HepG2 (cell line): ENCODE measurements around the gene LSS. TPM values are rescaled to one million over a fixed set of nuclear protein-coding genes. Genes with fewer than 3 reads are reported as not detected.

ENCODE experiments used
- ATAC-seq: fragments of 200-7000 bp; cut with Tn5 transposase; 3 replicates; pipeline ENCODE4 v1.9.1; 2020; ENCODE audit warnings: mild to moderate bottlenecking, moderate library complexity
- BruUV-seq: library from RNA; stranded (reverse); fragments of 400-500 nt; replicated peaks from 2 replicates; lab custom pipeline; 2021; lab: Mats Ljungman, UMichigan
- CTCF ChIA-PET: fragments of 300-600 bp; formaldehyde crosslinking; extraction: SDS; loops from one replicate; lab custom pipeline; 2021; ENCODE audit warnings: low total read pairs, inconsistent platforms, low intra/inter-chr PET ratio; lab: Yijun Ruan, JAX
- POLR2A ChIA-PET: fragments of 350-600 bp; sonication (Branson Sonifier 250); formaldehyde crosslinking; loops from one replicate; lab custom pipeline; 2020; ENCODE audit warnings: antibody characterized with exemption, inconsistent platforms; lab: Yijun Ruan, JAX
- DNase-seq: peaks from one replicate; pipeline ENCODE4 v3.0.0-alpha.2; 2015; ENCODE audit warnings: low spot score
- FAIRE-seq: peaks from 3 replicates; lab custom pipeline; 2011; peaks lifted over from hg19 to GRCh38; lab: Jason Lieb, UNC
- H2AFZ ChIP-seq: one replicate; pipeline ENCODE4 v1.6.1; 2011; ENCODE audit warnings: low read length, inconsistent platforms
- H3K27ac ChIP-seq: fragments of 300-600 bp; 3 replicates; pipeline ENCODE4 v1.8.0; 2011; ENCODE audit warnings: mixed run types, mild to moderate bottlenecking, mixed read lengths, low read length, inconsistent platforms; ENCODE audit not compliant: insufficient read depth; ENCODE audit errors: extremely low read length
- H3K27me3 ChIP-seq, 2 experiments: fragments of 200-600 bp in 1 of 2; 2 replicates in 1 of 2; 3 replicates in 1 of 2; pipeline versions ENCODE4 v1.6.0 to v1.8.0; 2011; ENCODE audit warnings: low read length in 2 of 2, mild to moderate bottlenecking in 2 of 2, moderate library complexity in 2 of 2, inconsistent platforms in 1 of 2; ENCODE audit not compliant: insufficient read depth in 2 of 2, control insufficient read depth in 1 of 2
- H3K36me3 ChIP-seq, 2 experiments: fragments of 200-600 bp in 1 of 2; replicated peaks in 1 of 2; 2 replicates in 1 of 2; 3 replicates in 1 of 2; pipeline versions ENCODE4 v1.5.1 to v1.8.0; 2011; ENCODE audit warnings: low read length in 2 of 2, inconsistent platforms in 1 of 2; ENCODE audit not compliant: insufficient read depth in 2 of 2, control insufficient read depth in 1 of 2
- H3K4me1 ChIP-seq: 2 replicates; pipeline ENCODE4 v1.5.1; 2012; ENCODE audit warnings: low read length, inconsistent platforms; ENCODE audit not compliant: insufficient read depth
- H3K4me2 ChIP-seq: 2 replicates; pipeline ENCODE4 v1.6.0; 2011; ENCODE audit warnings: low read depth, low read length, inconsistent platforms
- H3K4me3 ChIP-seq, 3 experiments: fragments of 200-600 bp in 1 of 3; sonication (generic), shearing (Covaris generic) in 1 of 3; replicated peaks in 1 of 3; 2 replicates each; pipeline ENCODE4 v1.5.1; 2011 to 2016; ENCODE audit warnings: low read length in 3 of 3, inconsistent platforms in 2 of 3, low read depth in 2 of 3, mild to moderate bottlenecking in 2 of 3, control low read depth in 1 of 3, mixed read lengths in 1 of 3; ENCODE audit not compliant: insufficient read depth in 1 of 3
- H3K79me2 ChIP-seq: one replicate; pipeline ENCODE4 v1.6.1; 2011; ENCODE audit warnings: low read length, inconsistent platforms; ENCODE audit not compliant: insufficient read depth
- H3K9ac ChIP-seq: 2 replicates; pipeline ENCODE4 v1.6.0; 2011; ENCODE audit warnings: mild to moderate bottlenecking, low read depth, low read length, inconsistent platforms; ENCODE audit not compliant: insufficient read depth
- H3K9me3 ChIP-seq: 2 replicates; pipeline ENCODE4 v1.5.1; 2012; ENCODE audit warnings: mild to moderate bottlenecking, low read length
- H4K20me1 ChIP-seq: 2 replicates; pipeline ENCODE4 v1.6.0; 2011; ENCODE audit warnings: inconsistent platforms, mild to moderate bottlenecking, low read length, moderate library complexity; ENCODE audit not compliant: insufficient read depth
- ASH2L ChIP-seq: fragments of 300-600, 200-600 bp; sonication (generic); IDR thresholded peaks from 2 replicates; pipeline ENCODE4 v1.7.0; 2017; ENCODE audit warnings: low read depth, mild to moderate bottlenecking, moderate library complexity, mixed read lengths, low read length; ENCODE audit not compliant: insufficient read length
- GATA4 ChIP-seq: sonication (generic); IDR thresholded peaks from 2 replicates; pipeline ENCODE4 v1.6.1; 2016; ENCODE audit warnings: antibody characterized with exemption, low read depth, borderline replicate concordance
- HDAC1 ChIP-seq: sonication (generic); formaldehyde crosslinking; IDR thresholded peaks from 2 replicates; pipeline ENCODE4 v1.5.1; 2020; ENCODE audit warnings: mild to moderate bottlenecking, missing genetic modification reagents
- IKZF4 ChIP-seq: sonication (generic); formaldehyde crosslinking; IDR thresholded peaks from 2 replicates; pipeline ENCODE4 v1.5.1; 2020; ENCODE audit warnings: borderline replicate concordance, mild to moderate bottlenecking, low read depth, missing genetic modification reagents; ENCODE audit errors: not compliant biosample characterization
- NFYB ChIP-seq: sonication (generic); formaldehyde crosslinking; IDR thresholded peaks from 2 replicates; pipeline ENCODE4 v1.4.0; 2020; ENCODE audit warnings: missing genetic modification reagents
- NR2F6 ChIP-seq, 2 experiments: IDR thresholded peaks; 2 replicates each; pipeline ENCODE4 v1.6.1; 2016; ENCODE audit warnings: antibody characterized with exemption in 1 of 2, mild to moderate bottlenecking in 1 of 2
- ZBTB40 ChIP-seq, 2 experiments: fragments of 450-650 bp in 1 of 2; sonication (generic) in 1 of 2; formaldehyde crosslinking in 1 of 2; IDR thresholded peaks; 2 replicates each; pipeline versions ENCODE4 v1.6.1 to v1.8.0; 2016 to 2022; ENCODE audit warnings: antibody characterized with exemption in 1 of 2, mild to moderate bottlenecking in 1 of 2, missing genetic modification reagents in 1 of 2
- ZFP36 ChIP-seq: fragments of 150-350 bp; IDR thresholded peaks from 2 replicates; pipeline ENCODE4 v1.6.1; 2018; ENCODE audit warnings: borderline replicate concordance, low read length, low read depth; ENCODE audit not compliant: partially characterized antibody
- ZNF280B ChIP-seq: sonication (generic); formaldehyde crosslinking; IDR thresholded peaks from 2 replicates; pipeline ENCODE4 v1.5.0; 2020; ENCODE audit warnings: missing genetic modification reagents, mild to moderate bottlenecking, borderline replicate concordance
- ZNF558 ChIP-seq: sonication (generic); formaldehyde crosslinking; IDR thresholded peaks from 2 replicates; pipeline ENCODE4 v1.9.0; 2022; ENCODE audit warnings: mild to moderate bottlenecking, missing genetic modification reagents, borderline replicate concordance
- WGBS: methylation state at CpG from one replicate; pipeline ENCODE4 v1.1.6; 2017; ENCODE audit warnings: low lambda C conversion rate; 5-methylcytosine and 5-hydroxymethylcytosine counted together
- in situ Hi-C: cut with HindIII; loops from 2 replicates; pipeline ENCODE4 v1.10.0; 2017; ENCODE audit warnings: low pct_unique_long_range_greater_than_20kb; ENCODE audit not compliant: extremely low pct_ligation_motif_present
- intact Hi-C: fragments of 100-400 bp; cut with micrococcal nuclease; formaldehyde crosslinking; loops from one replicate; pipeline ENCODE4 v1.10.0; 2022; ENCODE audit not compliant: unreplicated experiment
- polyA plus RNA-seq, 8 experiments: library from polyadenylated mRNA; depleted of rRNA in 3 of 8; stranded (reverse) in 7 of 8; unstranded in 1 of 8; fragments of >200 nt; fragmentation: Illumina TruSeq in 4 of 8; extraction: Trizol in 4 of 8; gene quantifications; 2 replicates each; pipeline versions ENCODE4 v1.2.1 to v1.2.3, GENCODE V29; 2011 to 2016; ENCODE audit warnings: low read depth in 4 of 8, missing spikeins in 1 of 8, mixed read lengths in 1 of 8; ENCODE audit not compliant: insufficient read depth in 1 of 8
- total RNA-seq, 5 experiments: library from RNA; depleted of rRNA; stranded (reverse); fragments of >200 nt; fragmentation: Illumina TruSeq; extraction: Trizol; gene quantifications; 2 replicates each; pipeline ENCODE4 v1.2.3, GENCODE V29; 2016; ENCODE audit warnings: low read depth in 1 of 5

Gene LSS
- total and polyA plus RNA-seq, 2 of the 13 experiments (the other 11 are each of a cell fraction or from before 2014, with no cell fraction given): 72.6 to 113 TPM

GRCh38 chr21:46154155-46154954, 74.2 kb downstream of the LSS start:
- H4K20me1 ChIP-seq: peaks cover 8% of the 10 kb centered on the region; the same call in 1 of the 2 replicates
- intact Hi-C loops (no loop called here), in situ Hi-C loops (no loop called here)
- no TSS peak for BruUV-seq
- H3K4me3 ChIP-seq: peak overlapping the region; percentile 84 to 97 (median 96)
- H3K27me3 ChIP-seq: no peaks in the 10 kb centered on the region; a peak in 2 of 5 replicates
- peaks cover 2 to 10% of the 10 kb centered on the region in 2 experiments; a peak in 3 of 5 replicates for H3K36me3 ChIP-seq
- H3K4me1 ChIP-seq: peaks cover 57% of the 10 kb centered on the region
- no peak overlapping the region for H2AFZ ChIP-seq
- H3K9me3 ChIP-seq: no peaks in the 10 kb centered on the region
- WGBS: no CpG with 5 or more reads among the region's 39 CpGs
- H3K79me2 ChIP-seq: peaks cover 23% of the 10 kb centered on the region
- H3K4me2 ChIP-seq: peak overlapping the region; percentile 94
- peak overlapping the region; percentile 83 for H3K27ac ChIP-seq
- peak overlapping the region; percentile 86 for H3K9ac ChIP-seq
- ATAC-seq: peak; percentile 35
- DNase-seq: no peak
- FAIRE-seq: no peak
- ChIA-PET POLR2A (interaction anchor here (1.1 to 2.4 kb wide), 5 partner anchors 11 to 482 kb away, joined by 3 to 13 read pairs (median 4); no protein-coding TSS in a partner anchor), CTCF (no interaction called here)
- no peak for TF ChIP-seq ASH2L
- TF ChIP-seq NR2F6 (IDR thresholded peaks at IDR 0.05): no peak
- 0 out of 2 replicates have a peak, but pooled peaks have one; percentile 17 for TF ChIP-seq NR2F6 (CRISPR knock-in tag; IDR thresholded peaks at IDR 0.05)
- no peak for TF ChIP-seq GATA4
- no peak for TF ChIP-seq ZBTB40 (IDR thresholded peaks at IDR 0.05)
- TF ChIP-seq ZBTB40 (CRISPR knock-in tag; IDR thresholded peaks at IDR 0.05): peak; percentile 14; the same call in 1 of the 2 replicates
- TF ChIP-seq ZFP36: no peak
- 0 out of 2 replicates have a peak, but pooled peaks have one; percentile 10 for TF ChIP-seq ZNF558 (CRISPR knock-in tag)
- TF ChIP-seq HDAC1 (CRISPR knock-in tag): peak; percentile 12
- TF ChIP-seq IKZF4: no peak
- TF ChIP-seq NFYB (CRISPR knock-in tag): no peak
- no peak for TF ChIP-seq ZNF280B (CRISPR knock-in tag)
